ENCODE data around the gene TBC1D22A.

DNA sequence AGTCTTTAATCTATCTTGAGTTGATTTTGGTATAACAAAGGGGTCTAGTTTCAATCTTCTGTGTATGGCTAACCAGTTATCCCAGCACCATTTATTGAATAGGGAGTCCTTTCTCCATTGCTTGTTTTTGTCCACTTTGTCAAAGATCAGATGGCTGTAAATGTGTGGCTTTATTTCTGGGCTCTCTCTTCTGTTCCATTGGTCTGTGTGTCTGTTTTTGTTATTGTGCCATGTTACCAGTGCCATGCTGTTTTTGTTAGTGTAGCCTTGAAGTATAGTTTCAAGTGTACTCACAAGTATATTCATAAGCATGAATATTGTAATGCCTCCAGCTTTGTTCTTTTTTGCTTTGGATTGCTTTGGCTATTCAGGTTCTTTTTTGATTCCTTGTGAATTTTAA, 159.6 kb downstream of the TBC1D22A start:
- TF ChIP-seq CTCF (IDR thresholded peaks at IDR 0.05; ENCODE audit: poor library complexity, severe bottlenecking) (no peak), POLR2AphosphoS5 (IDR thresholded peaks at IDR 0.05) (no peak), EP300 (conservative IDR thresholded peaks at IDR 0.05; ENCODE audit: poor library complexity, severe bottlenecking) (no peak), TAF1 (IDR thresholded peaks at IDR 0.05; ENCODE audit: low read depth) (no peak), EZH2 (IDR thresholded peaks at IDR 0.05; ENCODE audit: borderline replicate concordance, insufficient read depth, low read length, poor library complexity, severe bottlenecking) (no peak)
- TF ChIP-seq, protein P1, sequence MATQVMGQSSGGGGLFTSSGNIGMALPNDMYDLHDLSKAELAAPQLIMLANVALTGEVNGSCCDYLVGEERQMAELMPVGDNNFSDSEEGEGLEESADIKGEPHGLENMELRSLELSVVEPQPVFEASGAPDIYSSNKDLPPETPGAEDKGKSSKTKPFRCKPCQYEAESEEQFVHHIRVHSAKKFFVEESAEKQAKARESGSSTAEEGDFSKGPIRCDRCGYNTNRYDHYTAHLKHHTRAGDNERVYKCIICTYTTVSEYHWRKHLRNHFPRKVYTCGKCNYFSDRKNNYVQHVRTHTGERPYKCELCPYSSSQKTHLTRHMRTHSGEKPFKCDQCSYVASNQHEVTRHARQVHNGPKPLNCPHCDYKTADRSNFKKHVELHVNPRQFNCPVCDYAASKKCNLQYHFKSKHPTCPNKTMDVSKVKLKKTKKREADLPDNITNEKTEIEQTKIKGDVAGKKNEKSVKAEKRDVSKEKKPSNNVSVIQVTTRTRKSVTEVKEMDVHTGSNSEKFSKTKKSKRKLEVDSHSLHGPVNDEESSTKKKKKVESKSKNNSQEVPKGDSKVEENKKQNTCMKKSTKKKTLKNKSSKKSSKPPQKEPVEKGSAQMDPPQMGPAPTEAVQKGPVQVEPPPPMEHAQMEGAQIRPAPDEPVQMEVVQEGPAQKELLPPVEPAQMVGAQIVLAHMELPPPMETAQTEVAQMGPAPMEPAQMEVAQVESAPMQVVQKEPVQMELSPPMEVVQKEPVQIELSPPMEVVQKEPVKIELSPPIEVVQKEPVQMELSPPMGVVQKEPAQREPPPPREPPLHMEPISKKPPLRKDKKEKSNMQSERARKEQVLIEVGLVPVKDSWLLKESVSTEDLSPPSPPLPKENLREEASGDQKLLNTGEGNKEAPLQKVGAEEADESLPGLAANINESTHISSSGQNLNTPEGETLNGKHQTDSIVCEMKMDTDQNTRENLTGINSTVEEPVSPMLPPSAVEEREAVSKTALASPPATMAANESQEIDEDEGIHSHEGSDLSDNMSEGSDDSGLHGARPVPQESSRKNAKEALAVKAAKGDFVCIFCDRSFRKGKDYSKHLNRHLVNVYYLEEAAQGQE (IDR thresholded peaks at IDR 0.05; ENCODE audit: borderline replicate concordance): no peak
